Hematopoietic multipotent progenitor cell treated with erythropoietin and hydrocortisone succinate and interleukin-3 and kit ligand, for 4 days (in vitro differentiated cells): ENCODE results near the gene MAPK10.
A peak's percentile ranks its signal among the peaks of the same experiment; 100 is the strongest.
"Not testable (repeated sequence)": the region's sequence is repeated elsewhere in the genome, so short reads cannot be mapped to it uniquely, and the experiment has no call there.

ENCODE experiments used
- DNase-seq: peaks from one replicate; pipeline ENCODE4 v3.0.0-alpha.2; 2015

The MAPK10 gene

DNA sequence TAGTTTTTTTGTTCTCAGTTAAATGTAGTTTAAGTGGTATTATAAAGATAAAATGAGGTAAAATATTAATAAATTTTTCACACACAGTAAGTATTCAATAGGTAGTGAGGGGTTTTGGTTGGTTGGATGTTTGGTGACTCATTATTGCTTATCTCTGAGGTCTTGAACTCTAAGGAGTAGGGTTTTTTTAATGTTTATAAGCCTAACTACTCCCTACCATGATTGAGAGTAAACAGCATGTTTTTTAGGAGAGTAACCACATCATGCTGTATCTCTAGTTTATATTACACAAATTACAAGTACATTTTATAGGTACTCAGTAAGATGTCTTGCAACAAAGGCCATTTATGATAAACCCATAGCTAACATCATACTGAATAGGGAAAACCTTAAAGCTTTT, 181.6 kb downstream of the MAPK10 start:
- DNase-seq: no peak

- DNase-seq: no peak
Observed at GRCh38 chr4:86174506-86174905, 185.3 kb downstream of the MAPK10 start.

- not testable (repeated sequence) for DNase-seq
Observed at GRCh38 chr4:86168335-86168734, 191.5 kb downstream of the MAPK10 start.

- no peak for DNase-seq
Observed at GRCh38 chr4:86160426-86160825, 199.4 kb downstream of the MAPK10 start.

DNA sequence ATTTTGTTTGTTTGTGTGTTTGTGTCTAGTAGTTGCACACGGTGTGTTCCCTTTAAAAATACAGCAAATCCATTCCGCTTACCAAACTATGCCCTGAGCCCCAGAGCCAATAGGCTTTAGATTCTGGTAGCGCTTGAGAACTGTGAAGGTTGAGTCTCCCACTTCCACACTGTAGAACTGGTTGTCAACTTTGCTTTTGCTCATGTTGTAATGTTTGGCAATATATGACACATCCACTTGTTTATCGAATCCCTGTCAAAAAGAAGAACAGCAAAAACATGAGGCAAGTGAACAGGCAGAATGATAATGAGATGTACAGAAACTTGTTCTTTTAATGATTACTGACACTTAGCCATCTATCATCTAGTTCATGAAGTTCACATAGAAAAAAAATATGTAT, 200.6 kb downstream of the MAPK10 start:
- no peak for DNase-seq

- DNase-seq: no peak
Observed at GRCh38 chr4:86156531-86156930, 203.3 kb downstream of the MAPK10 start.

DNA sequence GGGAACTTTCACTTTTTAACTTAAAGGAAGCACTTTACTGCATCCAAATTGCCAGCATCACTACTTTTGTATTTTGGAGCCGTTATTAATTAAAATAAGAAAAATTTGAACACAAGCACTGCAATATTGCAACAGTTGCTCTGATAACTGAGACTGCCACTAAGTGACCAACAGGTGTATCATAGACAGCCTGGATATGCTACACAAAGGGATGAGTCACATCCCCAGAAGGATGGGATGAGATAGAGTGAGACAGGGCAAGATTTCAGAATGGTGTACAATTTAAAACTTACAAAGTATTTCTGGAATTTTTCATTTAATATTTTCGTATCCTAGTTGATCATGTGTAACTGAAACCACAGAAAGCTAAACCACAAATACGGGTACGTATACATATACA, 204.1 kb downstream of the MAPK10 start:
- DNase-seq: no peak

DNA sequence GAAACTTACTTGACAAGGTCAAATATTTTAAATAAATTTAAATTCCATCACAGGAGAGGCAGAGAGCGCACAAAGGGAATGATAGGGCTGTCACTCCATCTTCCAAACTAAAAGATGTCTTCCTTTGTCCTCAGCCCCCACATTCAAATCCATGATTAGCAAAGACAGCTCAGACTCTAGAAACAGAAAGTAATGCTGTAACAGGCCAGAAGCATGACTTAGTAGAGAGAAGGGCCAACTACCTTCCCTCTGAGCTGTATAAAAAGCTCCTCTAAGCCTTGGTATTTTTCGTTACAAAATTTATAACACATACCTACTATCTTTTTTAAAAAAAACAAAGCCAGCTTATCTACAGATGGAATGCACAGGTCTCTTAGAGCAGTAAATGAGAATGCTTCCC, 207.4 kb downstream of the MAPK10 start:
- DNase-seq: no peak

DNA sequence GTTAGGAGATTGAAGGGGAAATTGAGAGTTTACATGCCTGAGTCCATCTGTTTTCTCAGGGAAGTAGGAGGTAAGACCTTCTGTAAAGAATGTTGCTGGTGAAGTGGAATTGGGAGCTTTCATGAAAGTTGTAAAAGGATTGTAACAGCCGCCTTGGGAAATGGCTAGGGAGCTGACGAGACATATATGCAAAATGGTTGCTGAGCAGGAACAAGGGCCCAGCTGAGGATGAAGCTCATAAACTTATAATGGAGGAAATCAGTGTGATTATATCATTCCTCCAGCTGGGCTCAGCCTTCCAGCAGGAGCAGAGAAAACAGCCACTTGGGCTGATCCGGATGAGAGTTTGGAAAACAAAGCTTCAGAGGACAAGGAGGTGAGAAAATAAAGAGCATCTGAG, 208.7 kb downstream of the MAPK10 start:
- DNase-seq: no peak

- DNase-seq: no peak
Observed at GRCh38 chr4:86141161-86141560, 218.7 kb downstream of the MAPK10 start.

DNA sequence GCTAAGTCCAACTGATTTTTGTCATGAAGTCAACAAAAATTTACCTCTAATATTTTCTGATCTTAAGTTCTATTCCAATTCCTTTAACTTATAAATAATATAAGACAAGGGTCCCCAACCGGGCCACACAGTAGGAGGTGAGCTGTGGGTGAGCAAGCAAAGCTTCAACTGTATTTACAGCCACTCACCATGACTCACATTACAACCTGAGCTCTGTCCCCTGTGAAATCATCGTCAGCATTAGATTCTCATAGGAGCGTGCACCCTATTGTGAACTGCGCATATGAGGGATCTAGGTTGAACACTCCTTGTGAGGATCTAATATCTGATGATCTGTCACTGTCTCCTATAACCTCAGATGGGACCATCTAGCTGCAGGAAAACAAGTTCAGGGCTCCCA, 227.4 kb downstream of the MAPK10 start:
- DNase-seq: no peak

- no peak for DNase-seq
Observed at GRCh38 chr4:86131456-86131855, 228.4 kb downstream of the MAPK10 start.

DNA sequence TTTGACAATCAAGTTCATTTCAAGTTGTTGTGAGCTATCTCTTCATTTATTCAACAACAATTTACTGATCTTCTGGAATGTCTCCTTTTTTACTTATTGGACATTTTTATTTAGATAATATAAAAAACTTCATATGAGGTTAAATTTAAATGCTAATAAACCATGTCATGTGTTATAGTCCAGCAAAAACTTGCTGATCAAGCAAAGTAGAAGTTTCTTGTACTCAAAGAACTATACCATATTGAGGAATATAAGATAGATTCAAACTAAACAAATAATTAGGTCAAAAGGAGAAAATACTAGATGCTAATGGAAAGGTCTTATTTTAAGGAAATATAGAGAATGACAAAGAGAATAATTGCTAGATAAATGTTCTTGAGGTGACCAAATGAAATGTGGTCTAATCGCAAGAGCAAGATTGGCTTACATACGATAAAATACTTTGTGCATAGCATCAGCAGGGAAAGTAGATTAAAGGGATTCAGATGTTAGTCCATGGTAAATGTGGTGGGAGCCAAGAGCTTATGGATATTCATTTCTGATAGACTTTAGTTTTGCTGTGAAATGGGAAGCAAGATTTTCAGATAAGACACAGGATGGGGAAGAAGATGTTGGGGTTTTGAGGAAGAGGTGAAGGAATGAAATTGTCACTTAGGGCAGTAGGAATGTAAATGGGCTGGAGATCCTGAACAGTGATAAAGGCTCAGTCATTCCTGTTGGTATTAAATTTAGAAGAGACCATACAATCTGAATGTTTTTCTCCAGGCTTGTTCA, 229.5 kb downstream of the MAPK10 start:
- DNase-seq: no peak

GRCh38 chr4:86129546-86129945, 230.3 kb downstream of the MAPK10 start:
- peak; percentile 2 for DNase-seq

GRCh38 chr4:86122404-86122803, 237.4 kb downstream of the MAPK10 start:
- DNase-seq: no peak

DNA sequence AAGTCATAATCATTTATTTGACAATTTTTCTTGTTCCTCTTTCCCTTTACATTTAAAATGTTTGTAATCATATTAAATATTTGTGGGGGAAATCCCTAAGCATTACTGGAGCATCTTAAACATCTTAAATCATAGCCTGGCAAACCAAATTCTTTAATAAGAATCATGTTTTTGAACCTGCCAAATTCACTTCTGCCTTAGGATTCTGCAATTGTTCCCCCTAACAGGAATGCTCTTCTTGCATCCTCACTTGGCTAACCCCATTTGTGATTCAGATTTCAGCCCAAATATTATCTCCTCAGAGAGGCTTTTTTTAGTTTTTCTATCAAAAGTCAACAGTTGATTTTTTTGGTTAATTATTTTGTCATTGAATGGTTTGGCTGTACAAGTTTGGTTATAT, 241.1 kb downstream of the MAPK10 start:
- no peak for DNase-seq

GRCh38 chr4:86117705-86118302, 242.0 kb downstream of the MAPK10 start:
- no peak for DNase-seq

DNA sequence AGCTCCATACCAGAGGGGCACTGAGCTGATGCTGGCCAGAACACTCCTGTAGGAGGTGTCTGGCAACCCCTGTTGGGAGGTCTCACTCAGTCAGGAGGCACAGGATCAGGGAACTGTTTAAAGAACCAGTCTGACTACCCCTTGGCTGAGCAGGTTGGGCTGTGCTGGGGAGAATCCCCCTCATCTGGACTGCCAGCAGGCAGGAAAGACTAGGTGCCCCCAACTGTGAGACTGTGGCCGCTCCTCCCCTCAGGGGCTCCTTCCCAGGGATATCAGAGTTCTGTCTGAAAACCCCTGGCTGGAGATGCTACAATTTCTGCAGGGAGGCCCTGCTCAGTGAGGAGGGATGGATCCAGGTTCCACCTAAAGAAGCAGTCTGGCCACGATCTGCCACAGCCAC, 245.3 kb downstream of the MAPK10 start:
- no peak for DNase-seq

DNA sequence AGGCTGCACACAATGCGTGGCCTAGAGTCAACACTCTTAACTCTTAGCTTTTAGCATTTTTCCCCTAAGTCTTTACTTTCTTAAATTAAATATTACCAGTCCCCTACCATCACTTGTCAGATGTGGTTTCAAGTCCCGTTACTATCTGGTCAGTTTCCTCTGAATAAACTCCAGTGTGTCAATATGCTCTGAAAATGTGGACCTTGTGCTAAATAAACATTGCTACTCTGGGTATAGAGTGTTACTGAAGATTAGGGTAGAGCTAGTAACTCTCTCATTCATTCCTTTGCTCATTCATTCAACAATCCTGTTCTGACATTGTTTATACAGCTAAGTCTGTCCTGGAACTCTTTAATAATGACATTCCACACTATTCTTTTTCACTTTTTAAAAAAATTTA, 251.0 kb downstream of the MAPK10 start:
- no peak for DNase-seq

DNA sequence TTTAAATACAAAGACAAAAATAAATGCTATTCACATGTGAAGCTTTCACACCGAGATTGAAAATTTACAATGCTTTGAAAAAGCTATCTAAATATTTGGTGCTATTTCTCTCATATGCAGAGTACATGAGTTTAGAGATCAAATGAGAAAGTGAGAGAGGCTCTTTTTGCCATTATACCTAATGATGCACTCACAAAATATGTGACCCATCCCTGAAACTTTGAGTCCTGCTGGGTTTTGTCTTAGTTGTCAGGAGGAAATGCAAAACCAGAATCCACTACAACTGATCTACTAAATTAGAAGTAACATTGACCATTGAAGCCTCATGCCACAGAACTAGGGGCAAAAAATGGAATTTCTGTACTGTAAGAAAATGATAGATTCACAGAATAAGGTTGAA, 251.7 kb downstream of the MAPK10 start:
- DNase-seq: no peak

- no peak for DNase-seq
Observed at GRCh38 chr4:86107112-86107511, 252.7 kb downstream of the MAPK10 start.

DNA sequence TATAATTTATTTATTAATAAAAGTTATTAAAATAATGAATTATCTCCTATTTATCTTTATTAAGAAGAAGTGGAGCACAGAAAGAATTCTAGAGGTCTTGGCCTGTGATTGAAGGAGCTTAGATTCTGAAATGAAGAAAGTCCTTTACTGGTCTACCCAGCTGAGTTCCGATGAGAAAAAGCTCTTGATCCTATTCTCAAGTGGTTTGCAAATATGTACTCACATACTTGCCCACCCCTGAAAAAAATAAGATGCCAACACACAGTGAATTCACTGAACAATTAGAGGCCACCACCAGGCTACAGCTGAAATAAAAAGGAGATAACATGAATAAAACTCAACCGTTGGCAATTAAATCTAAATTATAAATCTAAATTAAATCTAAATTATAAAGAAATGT, 253.4 kb downstream of the MAPK10 start:
- no peak for DNase-seq

DNA sequence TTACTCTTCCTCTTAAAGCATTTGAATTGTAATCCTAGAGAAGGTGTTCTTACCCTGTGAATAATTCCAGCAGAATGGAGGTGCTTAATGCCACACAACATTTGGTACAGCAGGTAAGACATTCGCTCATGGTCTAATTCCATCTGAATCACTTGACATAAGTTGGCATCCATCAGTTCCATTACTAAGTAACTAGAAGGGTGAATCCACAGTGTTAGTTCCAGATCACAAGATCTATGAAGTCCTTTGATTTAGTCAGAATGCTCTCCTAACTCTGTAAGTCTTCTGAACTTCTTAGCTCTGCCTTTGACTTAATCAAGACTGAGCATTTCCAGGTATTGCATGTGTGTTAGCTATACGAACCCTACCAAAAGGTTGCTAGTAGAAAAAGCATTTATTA, 258.0 kb downstream of the MAPK10 start:
- no peak for DNase-seq

DNA sequence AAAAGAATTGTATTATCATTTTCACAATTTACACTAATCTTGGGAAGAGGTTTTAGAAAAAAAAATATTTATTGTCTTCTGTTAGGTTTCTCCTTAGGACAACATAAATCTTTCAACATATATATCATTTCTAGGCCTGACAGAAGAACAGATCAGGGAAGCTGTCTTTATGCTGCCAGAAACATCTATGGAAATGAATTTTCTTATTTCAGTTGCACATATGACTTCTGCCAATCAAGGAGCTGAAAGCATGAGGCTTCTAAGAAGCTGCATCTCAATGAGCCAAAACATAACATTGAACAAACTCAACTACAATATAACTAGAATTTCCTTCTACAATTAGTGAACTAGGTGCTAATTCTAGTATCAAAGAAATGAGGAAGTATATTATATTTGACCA, 258.4 kb downstream of the MAPK10 start:
- DNase-seq: no peak
